Measurements from ENCODE around the gene SBF2.

DNA sequence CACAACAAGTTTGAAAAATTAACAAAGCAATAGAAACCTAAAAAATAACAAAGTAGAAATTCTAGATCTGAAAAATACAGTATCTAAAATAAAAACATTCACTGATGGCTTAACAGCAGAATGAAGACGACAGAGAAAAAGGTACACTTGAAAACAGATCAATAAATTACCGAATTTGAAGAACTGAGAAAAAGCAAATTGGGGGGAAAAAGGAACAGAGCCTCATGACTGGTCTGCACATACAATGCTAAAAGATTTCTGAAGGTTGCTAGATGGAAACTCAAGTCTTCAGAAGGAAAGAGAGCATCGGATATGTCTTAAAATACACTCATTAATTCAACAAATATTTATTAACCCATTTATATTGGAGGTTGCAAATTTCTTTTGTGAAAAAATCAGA lies 71.6 kb downstream of the SBF2 start:
- TF ChIP-seq, protein P1, sequence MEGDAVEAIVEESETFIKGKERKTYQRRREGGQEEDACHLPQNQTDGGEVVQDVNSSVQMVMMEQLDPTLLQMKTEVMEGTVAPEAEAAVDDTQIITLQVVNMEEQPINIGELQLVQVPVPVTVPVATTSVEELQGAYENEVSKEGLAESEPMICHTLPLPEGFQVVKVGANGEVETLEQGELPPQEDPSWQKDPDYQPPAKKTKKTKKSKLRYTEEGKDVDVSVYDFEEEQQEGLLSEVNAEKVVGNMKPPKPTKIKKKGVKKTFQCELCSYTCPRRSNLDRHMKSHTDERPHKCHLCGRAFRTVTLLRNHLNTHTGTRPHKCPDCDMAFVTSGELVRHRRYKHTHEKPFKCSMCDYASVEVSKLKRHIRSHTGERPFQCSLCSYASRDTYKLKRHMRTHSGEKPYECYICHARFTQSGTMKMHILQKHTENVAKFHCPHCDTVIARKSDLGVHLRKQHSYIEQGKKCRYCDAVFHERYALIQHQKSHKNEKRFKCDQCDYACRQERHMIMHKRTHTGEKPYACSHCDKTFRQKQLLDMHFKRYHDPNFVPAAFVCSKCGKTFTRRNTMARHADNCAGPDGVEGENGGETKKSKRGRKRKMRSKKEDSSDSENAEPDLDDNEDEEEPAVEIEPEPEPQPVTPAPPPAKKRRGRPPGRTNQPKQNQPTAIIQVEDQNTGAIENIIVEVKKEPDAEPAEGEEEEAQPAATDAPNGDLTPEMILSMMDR (conservative IDR thresholded peaks at IDR 0.05) = no peak
- TF ChIP-seq ZFX (IDR thresholded peaks at IDR 0.05) = no peak

Data from C4-2B (cell line).